ENCODE data around the gene CST7. TPM values are rescaled to one million over a fixed set of nuclear protein-coding genes. Genes with fewer than 3 reads are reported as not detected.

Gene CST7, protein sequence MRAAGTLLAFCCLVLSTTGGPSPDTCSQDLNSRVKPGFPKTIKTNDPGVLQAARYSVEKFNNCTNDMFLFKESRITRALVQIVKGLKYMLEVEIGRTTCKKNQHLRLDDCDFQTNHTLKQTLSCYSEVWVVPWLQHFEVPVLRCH
- 10 to 100 TPM; 43.9 to 47.5 TPM for total RNA-seq

DNA sequence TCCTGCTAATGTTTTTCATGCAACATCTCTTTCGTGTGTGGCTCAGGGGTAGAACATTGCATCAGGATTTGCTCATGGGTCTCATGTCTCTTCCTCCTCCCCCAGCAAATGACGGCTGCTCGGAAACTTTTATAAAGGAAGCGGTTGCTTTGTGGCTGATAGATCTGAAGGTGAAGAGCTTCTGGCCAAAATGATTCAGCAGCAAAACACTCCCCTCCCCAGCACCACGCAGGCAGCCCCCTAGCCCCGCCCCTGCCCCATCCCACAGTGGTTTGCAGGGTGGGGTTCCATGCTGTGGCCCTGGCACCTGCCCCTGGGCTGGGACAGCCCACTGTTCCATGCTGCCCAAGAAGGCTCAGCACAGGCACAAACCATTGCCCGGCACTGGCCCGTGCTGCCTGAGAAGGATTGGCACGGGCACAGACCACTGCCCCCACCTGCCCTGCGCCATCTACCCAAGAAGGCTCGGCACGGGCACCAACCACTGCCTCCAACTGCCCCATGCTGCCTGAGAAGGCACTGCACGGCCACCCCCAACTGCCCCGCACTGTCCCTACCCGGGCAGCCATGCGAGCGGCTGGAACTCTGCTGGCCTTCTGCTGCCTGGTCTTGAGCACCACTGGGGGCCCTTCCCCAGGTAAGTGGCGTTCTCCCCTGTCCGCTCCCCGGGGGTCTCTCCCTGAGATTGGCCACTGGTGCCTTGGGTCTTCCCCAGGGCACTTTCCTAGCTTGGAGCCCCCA, at the start of gene CST7:
Gene CST7, plus strand, starts transcription at position 331 of the 741 bp plus-strand sequence. Its CDS starts 237 bp downstream, at position 568.
- ATAC-seq (peak; percentile 92), DNase-seq (peak; percentile 93)
- ChIA-PET POLR2A (no interaction called here), CTCF (interaction anchor here (7.1 kb wide), 1 partner anchor 18 kb away, joined by 39 read pairs; no protein-coding TSS in a partner anchor)
- Mint-ChIP-seq H3K27ac (peak within 1 kb of the TSS; percentile 98), H3K27me3 (ENCODE audit: low read depth) (no peaks in the 10 kb centered on the region), H3K36me3 (ENCODE audit: low read depth) (peaks cover 61% of the 10 kb centered on the region), H3K4me1 (ENCODE audit: low read depth) (peaks cover 75% of the 10 kb centered on the region), H3K4me3 (peak within 1 kb of the TSS; percentile 83), H3K9me3 (ENCODE audit: insufficient read depth) (peaks cover 32% of the 10 kb centered on the region)

GRCh38 chr20:24906806-24907205, 42.3 kb upstream of the CST7 start:
- DNase-seq (no peak), ATAC-seq (no peak)
- Mint-ChIP-seq H3K27ac (no peak overlapping the region), H3K27me3 (ENCODE audit: low read depth) (peaks cover 2% of the 10 kb centered on the region), H3K4me1 (ENCODE audit: low read depth) (no peaks in the 10 kb centered on the region), H3K4me3 (no peak overlapping the region), H3K36me3 (ENCODE audit: low read depth) (no peaks in the 10 kb centered on the region), H3K9me3 (ENCODE audit: insufficient read depth) (peaks cover 7% of the 10 kb centered on the region)
- ChIA-PET POLR2A (no interaction called here), CTCF (no interaction called here)

- CTCF ChIA-PET: no interaction called here
- no peak for ATAC-seq
- H3K27ac Mint-ChIP-seq: no peak overlapping the region
- H3K4me3 Mint-ChIP-seq: no peak overlapping the region
- H3K36me3 Mint-ChIP-seq (ENCODE audit: low read depth): no peaks in the 10 kb centered on the region
- no peaks in the 10 kb centered on the region for H3K27me3 Mint-ChIP-seq (ENCODE audit: low read depth)
- peaks cover 7% of the 10 kb centered on the region for H3K9me3 Mint-ChIP-seq (ENCODE audit: insufficient read depth)
- POLR2A ChIA-PET: no interaction called here
- no peak for DNase-seq
- H3K4me1 Mint-ChIP-seq (ENCODE audit: low read depth): no peaks in the 10 kb centered on the region
Measured at GRCh38 chr20:24908642-24909041, 40.4 kb upstream of the CST7 start.

DNA sequence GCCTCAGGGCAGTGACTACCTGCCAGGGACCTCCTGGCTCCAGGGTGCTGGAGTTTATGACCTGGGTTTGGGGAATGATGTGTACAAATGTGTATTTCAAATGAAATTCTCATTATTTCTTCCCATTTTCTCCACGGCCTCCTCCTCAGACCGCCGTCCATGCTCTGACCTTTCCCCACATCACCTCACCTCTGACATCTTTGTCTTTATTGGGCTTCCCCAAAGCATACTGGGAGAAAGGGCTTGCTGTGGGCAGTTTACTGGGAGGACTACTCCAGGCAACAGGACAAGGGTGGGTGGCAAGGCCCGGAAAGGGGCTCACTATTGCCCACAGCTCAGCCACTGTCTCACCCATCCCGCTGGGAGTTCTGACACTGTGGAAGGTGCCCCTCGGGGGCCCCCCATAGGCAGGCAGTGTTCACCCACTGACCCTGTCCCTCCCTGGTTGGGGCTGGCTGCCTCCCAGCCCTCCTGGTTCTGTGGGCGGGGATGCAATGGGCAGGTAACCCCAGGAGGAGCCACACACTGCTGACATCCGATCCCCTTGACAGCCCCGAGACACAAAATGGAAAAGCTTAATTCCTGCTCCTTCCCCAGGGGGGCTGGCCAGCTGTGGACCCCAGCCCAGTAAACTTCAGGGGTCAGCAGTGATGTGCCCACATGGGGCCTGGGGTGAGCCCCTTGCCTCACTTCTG, 39.8 kb upstream of the CST7 start:
- H3K4me1 Mint-ChIP-seq (ENCODE audit: low read depth): no peaks in the 10 kb centered on the region
- H3K27ac Mint-ChIP-seq: no peak overlapping the region
- peaks cover 7% of the 10 kb centered on the region for H3K9me3 Mint-ChIP-seq (ENCODE audit: insufficient read depth)
- no peak for DNase-seq
- CTCF ChIA-PET: no interaction called here
- ATAC-seq: no peak
- POLR2A ChIA-PET: interaction anchor here (0.6 kb wide), 1 partner anchor 118 kb away, joined by 3 read pairs; no protein-coding TSS in a partner anchor
- H3K27me3 Mint-ChIP-seq (ENCODE audit: low read depth): no peaks in the 10 kb centered on the region
- H3K36me3 Mint-ChIP-seq (ENCODE audit: low read depth): no peaks in the 10 kb centered on the region
- H3K4me3 Mint-ChIP-seq: no peak overlapping the region

DNA sequence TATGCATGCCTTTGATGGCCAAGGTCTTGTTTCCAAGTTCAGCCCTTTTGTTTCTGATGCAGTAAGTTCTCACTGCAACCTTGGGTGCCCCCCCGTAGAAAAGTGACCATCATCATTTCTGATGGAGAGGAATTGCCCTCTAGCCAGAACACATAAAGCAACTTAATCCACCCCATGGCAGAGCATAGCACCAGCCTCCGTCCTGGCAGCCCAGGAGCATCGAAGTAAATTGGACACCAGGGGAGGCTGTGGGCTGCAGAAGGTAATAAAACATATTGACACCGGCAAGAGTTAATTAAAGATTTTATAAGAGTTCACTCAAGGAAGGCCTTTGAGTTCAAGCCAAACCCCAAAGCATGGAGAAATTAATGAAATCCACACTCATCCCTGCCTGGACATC, 39.2 kb upstream of the CST7 start:
- no peaks in the 10 kb centered on the region for H3K4me1 Mint-ChIP-seq (ENCODE audit: low read depth)
- ChIA-PET CTCF (no interaction called here), POLR2A (interaction anchor here (0.6 kb wide), 1 partner anchor 119 kb away, joined by 3 read pairs; no protein-coding TSS in a partner anchor)
- DNase-seq: no peak
- no peaks in the 10 kb centered on the region for H3K27me3 Mint-ChIP-seq (ENCODE audit: low read depth)
- ATAC-seq: no peak
- H3K4me3 Mint-ChIP-seq: no peak overlapping the region
- peaks cover 7% of the 10 kb centered on the region for H3K9me3 Mint-ChIP-seq (ENCODE audit: insufficient read depth)
- H3K27ac Mint-ChIP-seq: no peak overlapping the region
- no peaks in the 10 kb centered on the region for H3K36me3 Mint-ChIP-seq (ENCODE audit: low read depth)

- POLR2A ChIA-PET: no interaction called here
- Mint-ChIP-seq H3K4me3 (no peak overlapping the region), H3K27ac (no peak overlapping the region), H3K36me3 (ENCODE audit: low read depth) (no peaks in the 10 kb centered on the region), H3K27me3 (ENCODE audit: low read depth) (no peaks in the 10 kb centered on the region), H3K9me3 (ENCODE audit: insufficient read depth) (peaks cover 7% of the 10 kb centered on the region), H3K4me1 (ENCODE audit: low read depth) (no peaks in the 10 kb centered on the region)
- DNase-seq (no peak), ATAC-seq (no peak)
- CTCF ChIA-PET: no interaction called here
Measured at GRCh38 chr20:24910461-24910860, 38.6 kb upstream of the CST7 start.

GRCh38 chr20:24911461-24911860, 37.6 kb upstream of the CST7 start:
- Mint-ChIP-seq H3K4me3 (no peak overlapping the region), H3K27ac (no peak overlapping the region), H3K27me3 (ENCODE audit: low read depth) (no peaks in the 10 kb centered on the region), H3K4me1 (ENCODE audit: low read depth) (no peaks in the 10 kb centered on the region), H3K36me3 (ENCODE audit: low read depth) (no peaks in the 10 kb centered on the region), H3K9me3 (ENCODE audit: insufficient read depth) (peaks cover 7% of the 10 kb centered on the region)
- ChIA-PET POLR2A (no interaction called here), CTCF (no interaction called here)
- no peak for DNase-seq
- ATAC-seq: no peak

GRCh38 chr20:24912397-24913075, 36.5 kb upstream of the CST7 start:
- Mint-ChIP-seq H3K9me3 (ENCODE audit: insufficient read depth) (no peaks in the 10 kb centered on the region), H3K4me3 (no peak overlapping the region), H3K4me1 (ENCODE audit: low read depth) (no peaks in the 10 kb centered on the region), H3K27me3 (ENCODE audit: low read depth) (no peaks in the 10 kb centered on the region), H3K36me3 (ENCODE audit: low read depth) (no peaks in the 10 kb centered on the region), H3K27ac (no peak overlapping the region)
- ATAC-seq (no peak), DNase-seq (no peak)
- CTCF ChIA-PET: no interaction called here
- POLR2A ChIA-PET: no interaction called here

DNA sequence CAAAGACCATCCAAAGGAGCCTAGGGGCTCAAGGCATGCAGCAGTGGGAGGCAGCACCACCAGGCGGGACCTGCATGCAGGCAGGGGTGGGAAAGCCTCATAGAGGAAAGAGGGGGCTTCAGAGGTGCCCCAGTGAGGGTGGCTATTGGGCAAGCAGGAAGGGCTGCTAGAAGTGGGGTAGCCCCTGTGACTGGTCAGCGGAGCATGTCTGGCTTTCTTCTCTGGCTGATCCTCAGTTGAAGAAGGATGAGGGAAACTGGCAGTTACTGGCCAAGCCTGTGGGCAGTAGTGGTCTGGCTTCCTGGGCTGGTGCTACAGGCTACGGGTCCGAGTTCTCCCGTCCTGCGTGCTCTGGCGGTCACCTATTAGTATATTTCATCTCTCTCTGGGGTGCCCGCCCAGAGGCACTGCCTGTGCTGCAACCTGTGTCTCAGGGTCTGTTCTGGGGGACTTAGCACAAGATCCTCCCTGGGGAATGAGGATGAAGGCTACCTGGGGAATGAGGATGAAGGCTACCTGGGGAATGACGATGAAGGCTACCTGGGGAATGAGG, 35.9 kb upstream of the CST7 start:
- H3K4me1 Mint-ChIP-seq (ENCODE audit: low read depth): peaks cover 3% of the 10 kb centered on the region
- H3K36me3 Mint-ChIP-seq (ENCODE audit: low read depth): no peaks in the 10 kb centered on the region
- DNase-seq (peak; percentile 9), ATAC-seq (no peak)
- H3K27me3 Mint-ChIP-seq (ENCODE audit: low read depth): no peaks in the 10 kb centered on the region
- H3K27ac Mint-ChIP-seq: no peak overlapping the region
- ChIA-PET POLR2A (no interaction called here), CTCF (no interaction called here)
- no peak overlapping the region for H3K4me3 Mint-ChIP-seq
- H3K9me3 Mint-ChIP-seq (ENCODE audit: insufficient read depth): no peaks in the 10 kb centered on the region

GRCh38 chr20:24914388-24915241, 34.5 kb upstream of the CST7 start:
- Mint-ChIP-seq H3K4me3 (no peak overlapping the region), H3K9me3 (ENCODE audit: insufficient read depth) (no peaks in the 10 kb centered on the region), H3K4me1 (ENCODE audit: low read depth) (peaks cover 5% of the 10 kb centered on the region), H3K36me3 (ENCODE audit: low read depth) (no peaks in the 10 kb centered on the region), H3K27ac (no peak overlapping the region), H3K27me3 (ENCODE audit: low read depth) (no peaks in the 10 kb centered on the region)
- POLR2A ChIA-PET: no interaction called here
- DNase-seq: peak; percentile 17
- CTCF ChIA-PET: interaction anchor here (1.1 to 7.2 kb wide), 2 partner anchors 16 to 40 kb away, joined by 3 to 47 read pairs; no protein-coding TSS in a partner anchor
- no peak for ATAC-seq

DNA sequence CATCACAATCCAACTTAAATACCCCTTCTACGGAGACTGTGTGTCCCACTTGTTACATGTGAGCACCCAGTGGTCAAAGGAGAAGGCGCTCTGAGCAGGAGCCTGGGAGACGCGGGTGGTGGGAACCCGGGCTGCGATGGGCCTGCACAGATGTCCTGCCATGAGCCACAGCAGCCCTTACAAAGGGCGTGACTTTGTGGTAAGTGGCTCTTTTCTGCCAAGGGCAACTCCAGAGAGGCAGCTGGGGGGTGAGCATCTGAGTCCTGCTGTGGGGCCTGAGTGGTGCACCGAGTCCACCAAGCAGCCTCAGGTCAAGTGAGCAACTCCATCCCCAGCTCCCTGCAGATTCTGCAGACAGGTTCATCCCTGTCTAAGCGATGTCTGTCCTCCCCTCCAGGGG, 33.6 kb upstream of the CST7 start:
- Mint-ChIP-seq H3K36me3 (ENCODE audit: low read depth) (no peaks in the 10 kb centered on the region), H3K27me3 (ENCODE audit: low read depth) (no peaks in the 10 kb centered on the region), H3K4me3 (no peak overlapping the region), H3K4me1 (ENCODE audit: low read depth) (peaks cover 10% of the 10 kb centered on the region), H3K9me3 (ENCODE audit: insufficient read depth) (no peaks in the 10 kb centered on the region), H3K27ac (no peak overlapping the region)
- DNase-seq (peak; percentile 17), ATAC-seq (no peak)
- ChIA-PET CTCF (interaction anchor here (1.1 to 7.2 kb wide), 3 partner anchors 15 to 978 kb away, joined by 3 to 47 read pairs (median 5); no protein-coding TSS in a partner anchor), POLR2A (interaction anchor here (0.6 kb wide), 1 partner anchor 269 kb away, joined by 4 read pairs; no protein-coding TSS in a partner anchor)
